ENCODE measurements around the gene CYP17A1.
"Not testable (repeated sequence)": the region's sequence is repeated elsewhere in the genome, so short reads cannot be mapped to it uniquely, and the experiment has no call there.

The CYP17A1 gene

DNA sequence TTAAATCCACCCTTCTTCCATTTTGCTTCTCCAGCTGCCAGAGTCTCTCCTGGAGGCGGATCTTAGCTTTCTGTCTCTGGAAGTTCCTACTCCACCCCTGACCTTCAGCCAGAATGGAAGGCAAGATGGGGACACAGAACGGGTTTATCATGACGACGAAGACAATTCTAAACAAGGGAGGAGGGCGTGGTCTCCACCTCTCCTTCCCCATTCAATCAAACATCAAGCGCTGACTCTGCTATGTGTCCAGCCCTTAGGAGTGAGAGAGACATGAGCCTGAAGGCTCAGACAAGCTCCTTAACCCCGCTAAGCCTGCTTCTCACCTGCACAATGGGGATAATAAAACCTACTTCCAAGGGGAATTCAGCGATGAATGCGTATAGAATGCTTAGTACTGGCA is 3.1 kb downstream of the CYP17A1 start:
- DNase-seq = no peak

DNA sequence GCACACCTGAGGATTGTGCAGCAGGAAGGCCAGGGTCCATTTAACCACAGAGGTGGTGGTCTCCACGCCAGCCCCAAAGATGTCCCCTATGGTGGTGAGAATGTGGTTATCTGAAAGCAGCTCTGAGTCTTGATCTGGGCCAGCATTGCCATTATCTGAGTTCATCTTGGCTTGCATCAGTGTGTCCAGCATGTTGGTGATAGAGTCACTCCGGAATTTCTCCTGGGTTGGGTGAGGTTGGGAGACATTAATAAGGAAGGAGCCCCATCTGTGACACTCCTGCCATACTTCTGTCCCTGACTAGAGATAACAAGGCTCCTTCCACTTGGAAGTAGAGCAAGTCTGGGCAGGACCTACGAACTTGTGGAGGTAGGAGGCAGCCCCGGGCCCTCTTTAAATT is 4.2 kb downstream of the CYP17A1 start:
- DNase-seq = peak; percentile 36

DNA sequence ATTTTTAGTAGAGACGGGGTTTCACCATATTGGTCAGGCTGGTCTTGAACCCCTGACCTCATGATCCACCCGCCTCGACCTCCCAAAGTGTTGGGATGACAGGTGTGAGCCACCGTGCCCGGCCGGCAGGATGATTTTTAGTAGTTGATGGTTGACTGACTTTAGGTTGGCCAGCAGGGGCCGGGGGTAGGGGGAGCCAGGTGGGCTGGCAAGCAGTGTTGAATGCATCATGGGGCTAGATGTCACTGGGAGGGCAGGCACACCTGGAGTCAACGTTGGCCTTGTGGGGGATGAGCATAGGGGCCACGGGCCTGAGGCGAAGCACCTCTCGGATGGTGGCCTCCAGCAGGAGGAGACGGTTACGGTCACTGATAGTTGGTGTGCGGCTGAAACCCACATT is 5.0 kb downstream of the CYP17A1 start:
- no peak for DNase-seq

- peak; percentile 63 for DNase-seq
Measured at GRCh38 chr10:102831322-102832071, 5.7 kb downstream of the CYP17A1 start.

DNA sequence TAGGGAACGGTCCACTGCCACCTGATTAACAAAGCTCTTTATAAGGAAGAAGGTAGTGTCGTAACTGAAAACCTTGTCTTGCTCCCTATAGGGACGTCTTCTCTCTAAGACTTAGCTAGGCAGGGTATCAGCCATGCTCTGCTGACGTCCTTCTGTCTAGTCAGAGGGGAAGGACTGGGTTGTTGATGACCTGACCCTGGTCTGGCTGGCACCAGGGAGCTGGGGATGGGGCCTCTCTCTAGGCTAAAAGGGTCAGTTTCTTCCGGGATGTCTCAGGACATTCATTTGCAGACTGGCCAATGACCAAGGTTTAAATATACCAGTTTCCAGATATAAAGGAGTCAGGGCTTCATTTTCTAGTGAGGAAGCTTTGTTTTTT is 9.6 kb downstream of the CYP17A1 start:
- no peak for DNase-seq

GRCh38 chr10:102826148-102826796 is 10.9 kb downstream of the CYP17A1 start:
- DNase-seq = no peak

DNA sequence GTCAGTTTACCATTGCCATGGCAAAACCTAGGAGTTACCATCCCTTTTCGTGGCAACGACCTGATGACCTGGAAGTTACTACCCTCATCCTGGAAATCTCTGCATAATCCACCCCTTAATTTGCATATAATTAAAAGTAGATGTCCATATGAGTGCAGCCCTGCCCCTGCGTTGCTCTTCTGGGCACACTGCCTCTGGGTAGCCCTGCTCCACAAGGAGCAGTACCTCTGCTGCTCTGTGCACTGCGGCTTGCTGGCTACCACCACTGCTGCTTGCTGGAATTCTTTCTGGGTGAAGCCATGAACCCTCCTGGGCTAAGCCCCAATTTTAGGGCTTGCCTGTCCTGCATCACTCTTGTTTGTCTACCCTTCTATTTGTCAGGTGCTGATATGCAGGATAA is 12.5 kb downstream of the CYP17A1 start:
- no peak for DNase-seq

DNA sequence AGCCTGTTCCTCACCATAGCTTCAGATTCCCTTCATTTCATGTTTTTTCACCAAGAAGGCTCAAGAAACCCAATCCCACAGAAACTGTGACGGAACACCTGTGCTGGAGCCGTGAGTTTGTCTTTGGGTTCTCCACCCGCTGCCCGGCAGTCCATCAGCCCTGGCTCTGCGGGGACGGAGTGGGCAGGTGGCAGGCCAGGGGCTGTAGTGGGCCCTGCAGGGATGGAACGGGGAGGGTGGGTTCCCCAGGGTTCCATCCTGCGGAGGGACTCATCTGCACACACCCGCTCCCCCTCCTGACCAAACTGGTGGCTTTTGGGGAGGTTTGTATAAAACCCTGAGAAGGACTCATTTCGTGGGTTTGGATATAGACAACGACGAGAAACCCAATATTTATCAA is 15.0 kb downstream of the CYP17A1 start:
- DNase-seq = no peak

GRCh38 chr10:102820008-102820407 is 17.2 kb downstream of the CYP17A1 start:
- DNase-seq = not testable (repeated sequence)

GRCh38 chr10:102819054-102819453 is 18.2 kb downstream of the CYP17A1 start:
- DNase-seq = no peak

DNA sequence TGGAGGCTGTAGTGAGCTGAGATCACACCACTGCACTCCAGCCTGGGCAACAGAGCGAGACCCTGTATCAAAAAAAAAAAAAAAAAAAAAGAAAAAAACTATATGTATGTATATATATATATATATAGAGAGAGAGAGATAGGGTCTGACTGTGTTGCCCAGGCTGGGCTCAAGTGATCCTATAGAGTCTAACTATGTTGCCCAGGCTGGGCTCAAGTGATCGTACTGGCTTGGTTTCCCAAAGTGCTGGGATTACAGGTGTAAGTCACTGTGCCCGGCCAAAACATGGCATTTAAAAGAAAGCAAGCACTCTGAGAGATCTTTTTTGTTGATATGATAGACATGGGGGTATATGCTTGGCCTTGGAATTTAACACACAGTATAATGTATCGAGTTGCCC is 20.0 kb downstream of the CYP17A1 start:
- DNase-seq = no peak

DNA sequence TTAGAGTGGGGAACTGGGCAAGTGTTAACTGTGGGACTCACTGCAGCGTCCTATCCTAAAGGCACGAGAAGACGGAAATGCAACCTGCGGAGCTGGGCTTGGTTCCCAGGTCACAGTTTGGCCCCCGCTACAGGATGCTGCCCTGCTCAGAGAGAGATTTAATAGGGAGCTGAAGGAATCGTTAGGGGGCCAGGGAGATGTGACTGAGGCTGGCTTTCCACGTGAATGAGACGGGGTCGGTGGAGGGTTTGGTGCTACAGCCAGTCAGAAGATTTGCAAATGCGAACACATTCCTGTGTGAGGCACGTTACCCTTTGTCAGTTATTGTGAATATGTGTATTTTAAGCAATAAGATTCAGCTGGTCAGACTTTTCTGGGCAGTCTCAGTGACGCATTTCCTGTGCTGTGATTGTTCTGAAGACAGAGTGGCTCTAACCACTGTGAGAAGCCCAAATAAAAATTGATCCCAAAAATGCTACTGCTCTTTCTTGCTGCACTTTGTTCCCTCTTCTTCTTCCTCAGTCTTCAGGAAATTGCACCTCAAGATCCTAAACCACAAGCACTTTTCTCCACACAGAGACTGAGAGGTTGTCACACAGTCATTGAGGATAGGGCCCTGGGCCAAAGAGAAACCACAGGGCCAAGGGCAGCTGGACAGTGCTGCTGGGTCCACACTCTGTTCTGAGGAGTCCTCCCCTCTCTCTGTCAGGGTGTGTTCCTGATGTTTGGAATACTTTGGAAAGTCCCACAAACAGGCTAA is 21.2 kb downstream of the CYP17A1 start:
- DNase-seq = peak; percentile 70

DNA sequence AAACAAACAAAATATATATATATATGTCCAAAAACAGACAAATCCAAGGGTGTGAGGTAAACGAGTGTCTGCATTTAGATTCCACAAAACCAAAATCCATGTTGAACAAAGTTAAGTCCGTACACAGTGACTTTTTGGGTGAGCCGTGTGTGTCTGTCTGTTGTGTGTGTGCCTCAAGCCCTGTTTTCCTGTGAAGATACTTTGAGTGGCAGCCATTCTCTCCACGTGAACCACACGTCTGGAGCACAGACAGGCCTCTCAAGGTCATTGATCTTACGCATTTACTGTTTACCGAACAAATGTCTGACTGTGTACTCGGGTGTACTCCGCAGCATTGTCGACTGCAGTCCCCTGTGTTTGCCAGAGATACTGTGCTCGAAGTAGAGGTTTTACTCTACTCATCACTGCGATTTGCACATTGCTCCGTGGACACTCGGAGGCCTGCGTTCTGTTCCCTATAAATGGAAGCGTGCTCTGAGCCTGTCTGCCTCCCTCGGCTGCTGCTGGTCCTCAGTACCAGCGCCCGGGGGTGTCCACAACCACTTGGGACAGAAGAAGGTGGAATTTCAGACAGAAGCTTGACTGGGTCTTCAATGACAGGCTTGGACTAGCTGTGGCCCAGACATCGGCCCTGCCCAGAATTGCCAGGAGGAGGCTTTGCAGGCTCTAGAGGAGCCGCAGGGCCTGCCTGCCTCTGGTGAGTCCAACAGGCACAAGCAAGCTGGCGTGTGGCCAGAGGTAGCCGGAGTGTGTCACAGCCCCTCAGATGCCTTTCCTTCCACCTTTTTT is 22.1 kb downstream of the CYP17A1 start:
- peak; percentile 59 for DNase-seq

DNA sequence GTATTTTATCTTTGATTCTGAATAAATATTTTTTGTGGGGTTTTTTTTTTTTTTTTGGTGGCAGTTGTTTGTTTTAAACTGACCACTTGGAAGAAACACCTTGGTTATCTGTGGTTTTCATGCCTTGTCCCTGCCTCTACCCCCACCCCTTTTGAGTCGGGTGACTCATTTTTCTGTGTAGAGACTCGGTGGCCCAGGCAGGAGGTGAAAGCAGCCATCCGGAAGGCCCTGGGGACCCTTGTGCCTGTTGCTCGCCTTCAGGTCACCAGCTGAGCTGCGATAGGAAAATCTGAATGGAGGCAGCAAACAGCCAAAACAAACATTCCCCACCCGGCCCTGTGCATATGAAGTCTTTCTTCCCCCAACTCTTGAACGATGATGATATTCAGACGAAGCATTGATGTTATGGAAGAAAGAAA is 22.8 kb downstream of the CYP17A1 start:
- DNase-seq = no peak

GRCh38 chr10:102813734-102814452 is 23.3 kb downstream of the CYP17A1 start:
- no peak for DNase-seq

GRCh38 chr10:102813017-102813541 is 24.1 kb downstream of the CYP17A1 start:
- DNase-seq = no peak

- no peak for DNase-seq
Measured at GRCh38 chr10:102812231-102812876, 24.9 kb downstream of the CYP17A1 start.

DNA sequence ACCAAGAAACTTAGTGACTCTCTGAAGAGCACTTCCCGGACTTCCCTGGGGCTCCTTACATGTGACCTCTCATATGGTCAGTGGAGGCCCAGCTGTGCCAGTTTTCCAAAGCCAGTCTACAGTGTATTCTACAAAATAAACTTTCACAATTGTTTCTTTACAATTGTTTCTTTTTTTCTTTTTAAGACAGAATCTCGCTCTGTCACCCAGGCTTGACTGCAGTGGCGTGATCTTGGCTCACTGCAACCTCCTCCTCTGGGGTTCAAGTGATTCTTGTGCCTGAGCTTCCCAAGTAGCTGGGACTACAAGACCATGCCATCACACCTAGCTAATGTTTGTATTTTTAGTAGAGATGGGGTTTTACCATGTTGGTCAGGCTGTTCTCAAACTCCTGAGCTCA is 25.9 kb downstream of the CYP17A1 start:
- DNase-seq = no peak

DNA sequence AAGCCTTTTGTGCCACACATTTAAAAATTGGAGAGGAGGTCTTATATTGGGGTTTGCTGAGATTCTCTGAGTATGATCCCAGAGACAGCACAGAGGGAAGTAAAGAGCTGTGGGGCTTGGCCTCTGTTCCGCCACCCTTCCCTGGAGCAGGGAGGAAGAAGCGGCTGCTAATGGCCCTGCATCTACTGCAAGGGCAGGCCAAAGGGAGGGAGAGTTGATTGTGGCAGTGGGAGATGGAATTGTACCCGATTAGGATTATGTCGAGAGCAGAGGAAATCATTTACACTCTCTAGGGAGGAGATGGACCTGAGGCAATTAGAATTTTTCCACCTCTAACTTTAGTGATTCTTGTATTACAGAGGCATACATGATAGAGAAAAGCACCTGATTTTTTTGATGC is 28.8 kb downstream of the CYP17A1 start:
- DNase-seq = no peak

- DNase-seq = no peak
Measured at GRCh38 chr10:102804382-102805055, 32.7 kb downstream of the CYP17A1 start.

DNA sequence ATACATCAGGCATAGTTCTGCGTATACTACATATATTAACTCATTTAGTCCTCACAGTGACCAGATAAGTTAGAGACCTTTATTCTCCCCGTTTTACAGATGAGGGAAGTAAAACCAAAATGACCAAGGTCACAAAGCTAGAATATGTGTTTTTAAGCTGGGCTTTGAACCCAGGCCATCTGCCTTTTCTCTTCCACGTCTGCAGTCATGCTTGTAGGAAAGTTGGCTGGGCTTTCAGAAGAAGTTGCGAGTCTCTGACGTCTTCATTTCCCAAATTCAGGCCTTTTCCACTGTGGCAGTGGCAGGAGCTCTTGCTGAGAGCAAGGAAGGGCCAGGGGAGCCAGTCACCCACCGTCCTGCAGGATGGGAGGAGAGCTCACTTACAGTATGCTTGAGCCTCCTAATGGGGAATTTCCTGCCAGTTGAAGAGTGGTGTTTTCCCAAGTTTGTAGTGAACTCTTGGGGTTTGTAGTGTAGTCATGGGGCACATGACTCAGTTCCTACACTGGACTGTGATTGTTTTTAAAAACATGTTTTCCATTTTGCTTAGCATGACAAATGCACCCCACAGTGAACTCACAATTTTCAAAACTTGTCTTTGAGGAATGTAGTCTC is 34.2 kb downstream of the CYP17A1 start:
- DNase-seq = peak; percentile 93

All from fibroblast of skin of right biceps (primary cell).